Effector CD8-positive, alpha-beta T cell (primary cell): ENCODE data around the gene PRPF31.
"Not testable (repeated sequence)": the region's sequence is repeated elsewhere in the genome, so short reads cannot be mapped to it uniquely, and the experiment has no call there.

Experiments
- DNase-seq: peaks from one replicate; lab custom pipeline; 2025; lab: John Stamatoyannopoulos, UW

PRPF31 gene

GRCh38 chr19:54162884-54163283, 47.3 kb downstream of the PRPF31 start:
- no peak for DNase-seq

DNA sequence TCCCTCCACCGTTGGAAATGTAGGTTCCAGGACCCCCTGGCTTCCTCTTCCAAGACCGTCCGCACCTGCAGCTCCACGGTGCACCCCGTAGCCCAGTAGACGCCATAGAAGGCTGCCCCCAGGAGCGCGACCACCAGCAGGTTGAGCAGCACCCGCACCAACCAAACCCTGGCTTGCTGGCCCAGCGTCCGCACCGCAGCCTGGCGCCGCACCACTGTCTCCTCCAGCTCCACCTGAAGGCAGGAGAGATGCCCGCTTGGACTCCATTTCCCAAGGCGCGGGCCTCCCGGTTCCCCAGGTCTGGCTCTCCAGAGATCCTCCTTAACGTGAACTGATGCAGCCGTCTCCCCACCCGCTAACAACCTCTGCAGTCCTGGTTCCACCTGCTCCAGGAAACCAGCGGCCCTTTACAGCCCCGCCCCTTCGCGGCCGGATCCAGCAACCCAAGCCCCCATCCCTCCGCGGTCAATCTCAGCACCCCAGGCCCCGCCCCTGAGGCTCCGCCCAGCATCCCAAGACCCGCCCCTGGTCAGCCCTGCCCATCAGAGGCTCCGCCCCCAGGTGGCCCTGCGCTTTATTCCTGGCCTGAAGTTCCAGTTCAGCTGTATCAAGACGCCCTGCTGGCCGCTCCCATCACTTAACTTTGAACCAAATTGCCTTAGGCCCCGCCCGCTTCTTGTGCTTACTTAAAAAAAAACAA, 49.0 kb downstream of the PRPF31 start:
- peak; percentile 10 for DNase-seq

- no peak for DNase-seq
Observed at GRCh38 chr19:54165222-54165621, 49.7 kb downstream of the PRPF31 start.

GRCh38 chr19:54168174-54168917, 52.8 kb downstream of the PRPF31 start:
- DNase-seq: peak; percentile 86

DNA sequence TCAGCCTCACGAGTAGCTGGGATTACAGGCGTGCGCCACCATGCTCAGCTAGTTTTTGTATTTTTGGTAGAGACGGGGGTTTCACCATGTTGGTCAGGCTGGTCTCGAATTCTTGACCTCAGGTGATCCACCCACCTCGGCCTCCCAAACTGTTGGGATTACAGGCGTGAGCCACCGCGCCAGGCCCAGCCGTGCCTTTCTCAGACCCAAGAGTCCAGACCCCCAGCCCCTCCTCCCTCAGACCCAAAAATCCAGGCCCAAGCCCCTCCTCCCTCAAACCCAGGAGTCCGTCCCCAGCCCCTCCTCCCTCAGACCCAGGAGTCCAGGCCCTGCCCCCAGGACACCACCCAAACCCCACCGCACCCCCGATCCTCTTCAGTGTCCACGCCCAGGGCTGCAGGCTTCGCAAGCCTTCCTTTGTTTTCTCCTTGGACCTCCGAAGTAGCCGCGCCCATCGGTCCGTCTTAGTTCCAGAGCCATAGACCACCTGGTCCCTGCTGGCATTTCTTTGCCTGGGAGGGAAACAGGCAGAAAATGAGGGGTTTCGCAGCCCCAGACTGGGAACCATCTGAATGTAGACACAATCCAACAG, 53.7 kb downstream of the PRPF31 start:
- DNase-seq: no peak

- DNase-seq: not testable (repeated sequence)
Observed at GRCh38 chr19:54171736-54172431, 56.3 kb downstream of the PRPF31 start.

DNA sequence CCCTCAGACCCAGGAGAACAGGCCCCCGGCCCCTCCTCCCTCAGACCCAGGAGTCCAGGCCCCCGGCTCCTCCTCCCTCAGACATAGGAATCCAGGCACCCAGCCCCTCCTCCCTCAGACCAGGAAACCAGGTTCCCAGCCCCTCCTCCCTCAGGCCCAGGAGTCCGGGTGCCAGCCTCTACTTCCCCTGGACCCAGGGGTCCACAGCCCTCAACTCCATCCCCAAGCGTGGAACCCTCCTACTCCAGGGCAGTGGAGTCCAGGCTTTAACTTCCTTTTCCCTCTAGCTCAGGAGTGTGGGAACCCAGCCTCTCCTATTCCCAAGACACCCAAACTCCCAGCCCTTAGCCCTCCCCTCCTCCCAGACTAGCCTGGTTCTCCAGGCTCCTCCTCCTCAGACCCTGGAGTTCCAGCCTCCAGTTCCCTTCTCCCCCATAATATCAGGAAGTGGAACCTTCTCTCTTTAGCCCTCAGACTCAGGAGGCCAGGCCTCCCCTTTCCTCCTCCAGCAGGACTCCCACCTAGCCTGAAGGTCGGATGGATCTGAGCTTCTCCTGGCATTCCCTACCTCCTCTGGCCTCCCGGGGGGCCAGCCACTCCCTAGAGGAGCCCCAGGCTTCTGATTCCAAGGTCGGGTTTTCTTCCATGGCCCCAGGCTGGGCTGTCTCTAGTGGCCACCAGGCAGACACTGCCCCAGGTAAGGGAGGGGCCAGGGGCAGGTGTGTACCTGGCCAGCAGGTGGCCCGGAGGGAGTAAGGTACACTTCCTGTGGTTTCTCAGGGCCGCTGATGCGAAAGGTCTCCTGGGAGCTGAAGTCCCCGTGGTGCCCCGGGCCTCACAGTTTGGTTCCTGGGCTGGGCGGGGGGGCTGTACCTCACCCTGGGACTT, 57.2 kb downstream of the PRPF31 start, which contains the start of gene TMC4:
Gene TMC4 (minus strand): TSS at position 690 of the 888 bp plus-strand sequence. CDS start 43 bp downstream, at position 647.
- DNase-seq: no peak

- no peak for DNase-seq
Observed at GRCh38 chr19:54173359-54173699, 57.8 kb downstream of the PRPF31 start.

DNA sequence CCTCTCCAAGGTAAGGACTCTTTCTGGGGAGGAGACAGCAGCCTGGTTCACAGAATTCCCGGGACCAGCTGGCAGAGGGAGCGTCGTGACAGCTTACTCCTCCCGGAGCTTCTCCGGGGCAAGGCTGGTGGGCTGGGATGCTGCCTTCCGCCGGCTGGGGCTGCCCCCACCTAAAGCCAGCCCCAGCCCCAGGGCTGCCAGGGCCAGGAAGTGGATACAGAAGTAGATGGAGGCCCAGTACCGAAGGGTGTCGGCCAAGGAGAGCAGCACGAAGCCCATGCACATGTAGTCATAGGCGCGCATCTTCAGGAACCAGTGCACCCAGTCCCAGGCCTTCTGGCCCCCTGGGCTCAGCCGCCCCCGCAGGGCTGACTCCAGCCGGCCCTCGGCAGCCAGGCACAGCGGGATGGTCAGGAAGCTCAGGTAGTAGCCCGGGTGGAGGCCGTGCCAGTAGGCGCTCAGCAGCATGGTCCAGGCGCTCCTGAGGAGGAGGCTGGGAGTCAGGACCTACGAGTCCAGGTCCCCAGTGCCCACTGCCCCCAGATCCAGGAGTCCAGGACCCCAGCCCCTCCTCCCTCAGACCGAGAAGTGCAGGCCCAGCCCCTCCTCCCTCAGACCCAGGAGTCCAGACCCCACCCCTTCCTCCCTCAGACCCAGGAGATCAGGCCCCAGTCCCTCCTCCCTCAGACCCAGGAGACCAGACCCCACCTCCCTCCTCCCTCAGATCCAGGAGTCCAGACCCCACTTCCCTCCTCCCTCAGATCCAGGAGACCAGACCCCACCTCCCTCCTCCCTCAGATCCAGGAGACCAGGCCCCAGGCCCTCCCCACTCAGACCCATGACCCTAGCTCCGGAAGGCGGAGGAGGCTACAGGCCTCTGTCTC, 58.6 kb downstream of the PRPF31 start:
- DNase-seq: no peak

DNA sequence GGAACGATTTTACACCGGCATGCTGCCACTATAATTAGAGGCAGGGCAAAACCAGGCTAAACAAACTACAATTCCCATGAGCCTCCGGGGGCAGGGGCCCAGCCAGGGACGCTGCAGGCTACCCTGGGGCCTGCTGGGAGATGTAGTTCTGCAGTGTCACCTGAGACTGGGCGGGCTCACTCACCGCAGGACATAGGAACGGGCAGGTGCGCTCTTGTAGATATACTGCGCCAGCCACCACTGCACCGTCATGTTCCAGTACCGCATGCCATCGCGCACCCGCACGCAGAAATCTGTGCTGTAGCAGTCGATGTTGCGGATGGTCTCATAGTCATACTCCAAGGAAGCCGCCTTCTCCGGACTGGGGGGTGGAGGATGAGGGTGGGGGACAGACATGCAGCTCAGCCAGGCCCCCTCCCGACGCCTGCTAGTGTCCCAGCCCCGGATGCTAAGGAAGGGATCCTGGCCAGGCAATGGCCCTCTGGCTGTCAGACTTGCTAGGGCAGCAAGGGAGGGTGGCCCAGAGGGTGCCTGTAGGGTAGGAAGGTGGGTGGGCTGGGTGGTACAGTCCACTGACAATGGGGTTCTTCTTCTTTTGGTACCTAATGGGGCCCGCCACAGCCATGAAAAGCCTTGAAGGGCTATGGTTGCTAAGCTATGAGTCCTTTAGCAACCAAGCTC, 63.2 kb downstream of the PRPF31 start:
- DNase-seq: no peak

DNA sequence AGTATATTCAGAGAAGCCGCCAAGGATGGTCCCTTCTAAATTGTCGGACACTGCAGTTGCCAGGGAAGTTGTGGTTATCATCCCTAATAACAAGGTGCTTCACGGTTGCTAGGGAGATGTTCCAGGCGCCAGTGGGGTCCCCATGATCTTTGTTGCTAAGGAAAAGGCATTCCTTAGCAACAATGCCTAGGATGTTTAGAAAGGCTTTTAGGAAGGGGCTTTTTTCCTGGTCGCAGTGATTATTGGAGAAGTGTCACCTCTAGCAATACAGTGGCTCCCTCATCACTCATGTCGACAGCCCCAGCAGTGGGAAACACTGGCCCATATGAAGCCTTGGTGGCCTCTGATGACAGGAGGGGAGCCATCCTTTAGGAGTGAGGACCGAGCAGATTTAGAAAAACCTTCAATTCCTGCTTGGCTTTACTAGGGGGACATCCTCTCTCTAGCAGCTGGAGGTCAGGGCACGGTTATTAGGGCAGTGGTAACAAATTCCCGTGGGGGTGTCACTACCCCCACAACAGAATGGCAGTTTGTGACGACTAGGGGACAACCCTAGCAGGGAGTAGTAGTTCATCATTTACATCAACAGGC, 63.8 kb downstream of the PRPF31 start:
- no peak for DNase-seq

DNA sequence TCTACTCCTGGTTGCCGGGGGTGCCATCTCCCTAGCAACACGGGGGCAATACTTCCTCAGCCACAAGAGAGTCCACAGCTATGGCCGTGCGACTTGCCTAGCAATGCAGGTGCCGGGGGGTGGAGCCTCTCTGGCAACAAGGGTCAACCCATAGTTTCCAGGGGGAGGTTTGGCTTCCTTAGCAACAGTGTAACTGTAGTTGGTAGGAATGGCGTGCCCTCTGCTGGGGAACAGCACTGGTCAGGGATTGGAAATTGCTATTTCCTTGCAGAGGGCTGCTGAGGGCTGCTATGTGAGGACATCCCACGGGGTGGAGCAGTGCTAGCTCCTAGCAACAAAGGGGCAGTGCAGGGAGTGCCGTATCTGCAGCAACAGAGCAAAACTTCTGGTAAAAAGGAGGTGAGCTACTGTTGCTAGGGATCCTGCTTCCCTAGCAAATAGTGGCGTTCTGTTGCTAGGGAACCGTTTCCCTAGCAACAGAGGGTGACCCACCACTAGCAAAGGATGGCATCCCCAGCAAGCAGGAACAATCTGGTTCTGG, 64.4 kb downstream of the PRPF31 start:
- DNase-seq: no peak

DNA sequence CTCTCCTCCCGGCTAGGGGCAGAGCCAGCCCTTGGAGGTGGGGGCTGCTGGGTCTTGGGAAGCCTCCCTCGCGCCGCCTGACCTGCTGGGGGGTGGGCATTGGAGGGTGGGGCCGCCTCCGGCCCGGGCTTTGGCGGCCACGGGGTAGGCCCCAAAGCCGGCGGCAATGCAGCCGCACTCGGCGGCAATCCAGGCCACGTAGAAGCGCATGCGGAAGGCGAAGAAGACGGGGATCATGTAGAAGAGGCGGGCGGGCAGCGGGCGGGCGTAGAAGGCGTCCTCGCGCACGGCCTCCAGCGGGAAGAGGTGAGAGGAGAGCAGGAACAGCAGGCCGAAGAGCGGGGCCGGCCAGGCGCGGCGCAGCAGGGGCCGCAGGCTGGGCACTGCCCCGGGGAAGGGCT, 65.1 kb downstream of the PRPF31 start:
- no peak for DNase-seq
